CD4-positive, alpha-beta T cell treated with Interleukin-10 for 1 hour (primary cell): Measurements from ENCODE around the gene DPYSL5.

Experiments
- DNase-seq: peaks from one replicate; pipeline ENCODE4 v3.0.0-alpha.2; 2020

The DPYSL5 gene

GRCh38 chr2:26934985-26935384 is 87.1 kb downstream of the DPYSL5 start:
- no peak for DNase-seq

DNA sequence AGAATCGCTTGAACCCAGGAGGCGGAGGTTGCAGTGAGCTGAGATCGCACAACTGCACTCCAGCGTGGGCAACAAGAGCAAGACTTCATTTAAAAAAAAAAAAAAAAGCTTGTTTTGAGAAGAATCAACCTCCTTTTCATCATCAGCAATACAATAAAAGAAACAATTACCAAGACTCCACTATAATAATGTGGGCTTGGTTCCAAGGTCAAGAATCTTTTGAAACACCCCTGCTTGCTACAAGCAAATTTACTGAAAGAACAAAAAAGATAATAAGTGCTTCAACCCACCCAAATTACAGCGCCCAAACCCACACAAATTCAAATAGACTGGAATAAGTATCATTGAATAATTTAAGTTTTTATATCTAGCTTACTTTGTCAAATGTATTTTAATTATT is 88.9 kb downstream of the DPYSL5 start:
- no peak for DNase-seq

- DNase-seq: no peak
Observed at GRCh38 chr2:26938399-26939118, 90.6 kb downstream of the DPYSL5 start.

GRCh38 chr2:26940001-26940400 is 92.1 kb downstream of the DPYSL5 start:
- DNase-seq: no peak

- DNase-seq: no peak
Observed at GRCh38 chr2:26941486-26941885, 93.6 kb downstream of the DPYSL5 start.

DNA sequence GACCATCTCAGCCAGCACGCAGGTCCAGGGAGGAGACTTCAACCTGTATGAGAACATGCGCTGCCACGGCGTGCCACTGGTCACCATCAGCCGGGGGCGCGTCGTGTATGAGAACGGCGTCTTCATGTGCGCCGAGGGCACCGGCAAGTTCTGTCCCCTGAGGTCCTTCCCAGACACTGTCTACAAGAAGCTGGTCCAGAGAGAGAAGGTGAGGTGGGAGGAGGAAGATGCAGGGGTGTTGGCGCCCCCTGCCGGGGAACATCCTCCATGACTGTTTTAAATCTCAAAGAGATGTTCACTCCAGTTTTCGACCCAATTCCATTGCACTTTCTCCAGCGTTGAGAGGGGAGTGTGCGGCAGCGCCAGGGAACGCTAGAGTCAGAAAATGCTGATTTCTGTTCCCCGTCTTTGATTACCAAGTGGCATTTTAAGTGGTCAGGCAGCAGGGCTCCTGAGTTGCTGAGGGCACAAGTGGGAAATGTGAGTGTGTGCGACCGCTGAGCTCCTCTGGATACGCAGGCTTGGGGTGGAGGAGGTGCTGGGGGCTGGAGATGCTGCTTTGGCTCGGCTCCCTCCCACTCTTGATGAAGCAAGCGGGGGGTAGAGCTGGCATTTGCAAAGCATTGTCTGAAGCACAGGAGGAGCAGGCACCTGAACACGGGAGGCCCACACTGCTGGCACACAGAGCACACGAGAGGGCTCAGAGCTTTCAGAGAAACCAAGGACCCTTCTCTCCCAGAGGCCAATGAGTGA is 94.8 kb downstream of the DPYSL5 start:
- DNase-seq: peak; percentile 57

DNA sequence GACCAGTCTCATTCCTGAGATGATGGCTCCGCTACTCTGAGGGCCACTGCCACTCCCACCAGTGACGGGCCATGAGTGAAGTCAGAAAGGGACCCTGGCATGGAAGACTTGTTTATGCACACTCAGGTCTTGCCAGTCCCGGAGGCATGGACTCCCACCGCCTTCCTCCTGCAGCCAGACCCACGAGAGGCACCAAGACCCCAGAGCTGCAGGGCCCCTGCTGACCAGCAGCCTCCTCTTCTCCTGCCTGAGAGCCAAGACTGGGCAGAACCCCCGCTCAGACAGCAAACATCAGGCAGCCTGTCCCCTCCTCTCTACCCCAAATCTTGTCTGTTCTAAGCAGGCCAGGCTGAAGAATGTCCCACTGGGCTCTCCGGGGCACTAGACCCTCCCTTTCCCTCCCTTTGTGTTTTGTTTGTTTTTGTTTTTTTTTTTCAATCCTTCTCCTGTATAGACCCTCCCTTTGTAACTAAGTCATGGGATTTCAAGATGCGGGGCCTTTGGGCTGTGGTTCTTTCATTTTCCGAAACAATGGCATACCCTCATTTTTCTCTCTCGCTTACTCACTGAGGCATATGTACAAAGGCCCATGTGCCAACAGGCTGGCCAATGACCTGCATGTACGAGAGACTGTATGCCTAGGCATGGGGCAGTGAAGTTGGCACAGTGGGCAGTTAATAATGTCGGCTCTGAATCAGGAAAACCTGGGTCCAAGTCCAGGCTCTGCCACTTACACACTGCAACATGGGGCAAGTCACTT is 98.2 kb downstream of the DPYSL5 start:
- DNase-seq: no peak

GRCh38 chr2:26946841-26947784 is 99.2 kb downstream of the DPYSL5 start:
- no peak for DNase-seq

- DNase-seq: no peak
Observed at GRCh38 chr2:26948800-26949199, 100.9 kb downstream of the DPYSL5 start.

DNA sequence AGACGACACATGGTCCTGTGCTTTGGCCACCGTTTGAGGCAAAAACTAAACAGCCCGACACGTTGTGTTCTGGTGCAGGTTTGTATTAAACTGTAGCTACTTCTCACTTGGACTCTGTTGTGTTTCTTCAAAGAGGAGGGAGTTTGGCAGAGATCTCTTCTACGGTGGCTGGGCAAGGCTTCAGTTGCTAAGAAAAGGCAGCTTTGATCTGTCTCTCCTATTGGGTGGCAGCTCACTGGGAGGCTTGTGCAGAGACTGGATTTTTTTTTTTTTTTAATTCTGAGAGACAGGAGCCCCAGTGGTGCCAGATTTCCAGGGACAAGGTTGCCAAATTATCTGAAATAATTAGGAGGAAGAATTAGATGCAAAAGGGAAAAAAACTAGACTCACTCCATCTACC is 102.3 kb downstream of the DPYSL5 start:
- no peak for DNase-seq

GRCh38 chr2:26951236-26951635 is 103.3 kb downstream of the DPYSL5 start:
- DNase-seq: no peak

- DNase-seq: no peak
Observed at GRCh38 chr2:26952374-26952773, 104.4 kb downstream of the DPYSL5 start.

- no peak for DNase-seq
Observed at GRCh38 chr2:26954135-26954534, 106.2 kb downstream of the DPYSL5 start.

DNA sequence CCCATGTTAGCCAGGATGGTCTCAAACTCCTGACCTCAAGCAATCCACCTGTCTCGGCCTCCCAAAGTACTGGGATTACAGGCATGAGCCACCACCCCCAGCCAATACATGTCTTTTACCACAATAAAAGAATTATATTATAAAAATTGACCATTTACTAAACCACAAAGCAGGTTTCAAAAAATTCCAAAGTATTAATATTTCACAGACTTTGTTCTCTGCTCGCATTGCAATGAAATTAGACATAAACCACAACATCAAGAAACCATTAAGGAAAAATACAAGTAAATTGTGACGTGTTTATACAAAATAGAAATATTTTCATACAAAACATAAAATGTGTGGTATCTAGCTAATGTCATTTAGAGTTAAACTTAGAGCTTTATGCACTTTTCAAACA is 109.1 kb downstream of the DPYSL5 start:
- DNase-seq: no peak

- DNase-seq: no peak
Observed at GRCh38 chr2:26957534-26957933, 109.6 kb downstream of the DPYSL5 start.

GRCh38 chr2:26959331-26959730 is 111.4 kb downstream of the DPYSL5 start:
- no peak for DNase-seq

DNA sequence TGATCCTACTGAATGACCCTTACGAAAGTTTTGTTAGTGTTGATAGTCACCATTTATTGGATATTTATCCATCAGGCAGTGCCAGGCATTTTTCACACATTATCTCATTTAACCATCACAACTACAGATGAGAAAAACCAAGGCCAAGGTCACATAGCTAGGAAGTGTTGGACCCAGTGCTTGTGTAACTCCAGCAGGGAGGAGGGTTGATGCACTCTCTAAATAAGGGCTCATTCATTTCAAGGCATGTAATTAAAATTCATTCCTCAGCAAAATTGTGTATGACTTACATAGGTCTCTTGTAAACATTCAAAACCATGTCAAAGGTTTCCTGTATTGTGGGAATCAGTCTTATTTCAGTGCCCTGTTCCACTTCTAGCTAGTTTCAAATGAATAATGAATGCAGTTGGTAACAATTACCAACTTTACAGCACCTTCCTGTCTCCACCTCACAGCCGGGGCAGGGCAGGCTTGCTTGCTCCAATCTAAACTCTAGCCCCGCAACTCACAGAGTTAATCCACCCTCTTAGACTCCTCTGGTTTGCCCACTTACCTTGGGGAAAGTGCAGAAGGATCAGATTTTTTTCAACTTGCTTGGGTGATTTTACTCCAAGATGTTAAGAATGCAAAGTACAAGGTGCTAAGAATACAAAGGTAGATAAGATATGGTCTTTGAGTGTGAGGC is 116.7 kb downstream of the DPYSL5 start:
- DNase-seq: no peak

DNA sequence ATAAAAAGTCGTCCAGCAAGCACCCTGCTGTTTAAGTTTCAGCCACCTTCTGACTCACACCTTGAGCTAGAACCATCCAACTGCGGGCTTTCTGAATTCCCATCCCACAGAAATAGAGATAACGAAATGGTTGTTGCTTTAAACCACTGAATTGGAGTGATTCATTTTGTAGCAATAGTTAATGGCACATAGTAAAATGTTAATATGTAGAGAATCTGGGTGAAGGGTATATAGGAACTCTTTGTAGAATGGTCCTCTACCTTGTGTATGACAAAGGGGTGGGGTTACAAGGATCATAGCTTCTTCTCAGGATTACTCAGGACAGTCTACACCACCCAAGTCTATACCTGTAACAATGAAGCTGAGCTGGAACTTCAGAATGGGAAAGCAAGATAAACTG is 120.1 kb downstream of the DPYSL5 start:
- no peak for DNase-seq

- DNase-seq: no peak
Observed at GRCh38 chr2:26969077-26969844, 121.3 kb downstream of the DPYSL5 start.

GRCh38 chr2:26970244-26970927 is 122.5 kb downstream of the DPYSL5 start, which contains the start of gene MAPRE3:
Gene MAPRE3 (plus strand): TSS chr2:26970637. CDS start chr2:27022219, 51,582 bp downstream.
- peak; percentile 90 for DNase-seq
